HCT116 (cell line): Measurements from ENCODE around the gene DBX1. TPM values are rescaled to one million over a fixed set of nuclear protein-coding genes. Genes with fewer than 3 reads are reported as not detected.

Source experiments
- ATAC-seq: fragments of 200-7000 bp; cut with Tn5 transposase; 2 replicates; pipeline ENCODE4 v1.9.1; 2020; ENCODE audit warnings: mild to moderate bottlenecking, moderate library complexity
- BruUV-seq: library from RNA; stranded (reverse); fragments of 400-500 nt; replicated peaks from 2 replicates; lab custom pipeline; 2021; lab: Mats Ljungman, UMichigan
- CTCF ChIA-PET: fragments of 300-600 bp; sonication (Branson Sonifier 250); formaldehyde crosslinking; loops from one replicate; lab custom pipeline; 2021; ENCODE audit warnings: antibody characterized with exemption; lab: Charles Lee
- POLR2A ChIA-PET: fragments of 300-600, 350-600 bp; sonication (Branson Sonifier 250); formaldehyde crosslinking; loops from one replicate; lab custom pipeline; 2021; ENCODE audit warnings: antibody characterized with exemption; lab: Charles Lee
- RAD21 ChIA-PET, 2 experiments: fragments of 300-600 bp; sonication (Branson Sonifier 250); formaldehyde crosslinking; loops; one replicate each; lab custom pipeline; 2023; ENCODE audit warnings: low total read pairs in 2 of 2; ENCODE audit not compliant: uncharacterized antibody in 2 of 2, unreplicated experiment in 2 of 2, low non-redundant PET in 1 of 2; lab: Charles Lee
- DNase-seq: peaks from one replicate; pipeline ENCODE4 v3.0.0-alpha.2; 2010; ENCODE audit warnings: low read depth, low spot score
- H2AFZ ChIP-seq: fragments of 200-600 bp; shearing (Covaris generic), sonication (generic); 2 replicates; pipeline ENCODE4 v1.6.1; 2017; ENCODE audit warnings: low read depth, mixed run types, mixed read lengths, antibody characterized with exemption, low read length; ENCODE audit not compliant: poor library complexity, severe bottlenecking
- H3K27ac ChIP-seq: 2 replicates; pipeline ENCODE4 v1.5.1; 2012; ENCODE audit warnings: low read depth, low read length
- H3K27me3 ChIP-seq: fragments of 200-600 bp; sonication (generic); 2 replicates; pipeline ENCODE4 v1.6.1; 2016; ENCODE audit warnings: mixed run types, low read length, mixed read lengths; ENCODE audit not compliant: insufficient read depth
- H3K36me3 ChIP-seq, 2 experiments: fragments of 200-500 bp in 1 of 2; fragments of 200-600 bp in 1 of 2; sonication (Bioruptor generic) in 1 of 2; sonication (generic) in 1 of 2; 2 replicates each; pipeline versions ENCODE4 v1.5.1 to v1.6.1; 2014 to 2016; ENCODE audit warnings: low read length in 2 of 2, inconsistent platforms in 1 of 2, mixed read lengths in 1 of 2, mixed run types in 1 of 2; ENCODE audit not compliant: insufficient read depth in 2 of 2, control insufficient read depth in 1 of 2
- H3K4me1 ChIP-seq, 2 experiments: fragments of 200-600 bp in 1 of 2; sonication (generic) in 1 of 2; 2 replicates each; pipeline versions ENCODE4 v1.5.1 to v1.6.1; 2012 to 2017; ENCODE audit warnings: low read length in 2 of 2, inconsistent platforms in 1 of 2, mild to moderate bottlenecking in 1 of 2, mixed read lengths in 1 of 2, mixed run types in 1 of 2, moderate library complexity in 1 of 2; ENCODE audit not compliant: insufficient read depth in 2 of 2, control insufficient read depth in 1 of 2
- H3K4me2 ChIP-seq: fragments of 200-600 bp; sonication (generic); 2 replicates; pipeline ENCODE4 v1.6.1; 2017; ENCODE audit warnings: mixed run types, low read length, mixed read lengths
- H3K4me3 ChIP-seq, 2 experiments: fragments of 200-600 bp in 1 of 2; sonication (generic) in 1 of 2; replicated peaks in 1 of 2; 2 replicates each; pipeline ENCODE4 v1.5.1; 2011 to 2016; ENCODE audit warnings: low read length in 2 of 2, control low read depth in 1 of 2, low read depth in 1 of 2, mild to moderate bottlenecking in 1 of 2, mixed read lengths in 1 of 2, mixed run types in 1 of 2
- H3K79me2 ChIP-seq: fragments of 200-600 bp; sonication (generic); 2 replicates; pipeline ENCODE4 v1.6.1; 2017; ENCODE audit warnings: mild to moderate bottlenecking, mixed run types, low read length, moderate library complexity, mixed read lengths; ENCODE audit not compliant: insufficient read depth
- H3K9ac ChIP-seq: fragments of 200-600 bp; sonication (generic); 2 replicates; pipeline ENCODE4 v1.6.1; 2016; ENCODE audit warnings: low read length, mixed read lengths
- H3K9me2 ChIP-seq: fragments of 200-600 bp; sonication (generic), shearing (Covaris generic); 2 replicates; pipeline ENCODE4 v1.6.1; 2017; ENCODE audit warnings: mixed run types, mild to moderate bottlenecking, moderate library complexity; ENCODE audit not compliant: insufficient read depth
- H3K9me3 ChIP-seq, 2 experiments: fragments of 200-500 bp in 1 of 2; fragments of 200-600 bp in 1 of 2; sonication (Bioruptor generic) in 1 of 2; sonication (generic) in 1 of 2; 2 replicates each; pipeline ENCODE4 v1.6.1; 2014 to 2017; ENCODE audit warnings: low read length in 2 of 2, mixed read lengths in 2 of 2, inconsistent platforms in 1 of 2, low read depth in 1 of 2, mild to moderate bottlenecking in 1 of 2, mixed run types in 1 of 2, moderate library complexity in 1 of 2; ENCODE audit not compliant: control insufficient read depth in 1 of 2, insufficient read depth in 1 of 2
- H4K20me1 ChIP-seq: fragments of 200-600 bp; sonication (generic), shearing (Covaris generic); 2 replicates; pipeline ENCODE4 v1.6.1; 2017; ENCODE audit warnings: mixed run types, mild to moderate bottlenecking, moderate library complexity; ENCODE audit not compliant: insufficient read depth
- CBX3 ChIP-seq: IDR thresholded peaks from 2 replicates; pipeline ENCODE4 v1.6.1; 2012; ENCODE audit warnings: low read depth
- EGR1 ChIP-seq: IDR thresholded peaks from 2 replicates; pipeline ENCODE4 v1.6.1; 2012; ENCODE audit warnings: low read depth
- EZH2 ChIP-seq: fragments of 200-600 bp; sonication (generic); IDR thresholded peaks from 2 replicates; pipeline ENCODE4 v1.6.1; 2017; ENCODE audit warnings: antibody characterized with exemption, mixed run types
- EZH2phosphoT487 ChIP-seq: fragments of 200-600 bp; IDR thresholded peaks from 2 replicates; pipeline ENCODE4 v1.6.1; 2018; ENCODE audit warnings: antibody characterized with exemption, borderline replicate concordance
- POLR2A ChIP-seq: IDR thresholded peaks from 2 replicates; pipeline ENCODE4 v1.7.0; 2011; ENCODE audit warnings: borderline replicate concordance; ENCODE audit not compliant: insufficient read depth, insufficient read length; ENCODE audit errors: extremely low read depth
- POLR2AphosphoS5 ChIP-seq: IDR thresholded peaks from 2 replicates; pipeline ENCODE4 v1.6.1; 2011; ENCODE audit warnings: mild to moderate bottlenecking, low read depth, low read length, moderate library complexity
- SIN3A ChIP-seq: IDR thresholded peaks from 2 replicates; pipeline ENCODE4 v1.6.1; 2012; ENCODE audit warnings: low read depth
- SP1 ChIP-seq: IDR thresholded peaks from 2 replicates; pipeline ENCODE4 v1.6.1; 2012; ENCODE audit warnings: low read depth
- TCF7L2 ChIP-seq: IDR thresholded peaks from 2 replicates; pipeline ENCODE4 v1.7.0; 2011; ENCODE audit warnings: borderline replicate concordance, inconsistent platforms; ENCODE audit not compliant: insufficient read depth, insufficient read length; ENCODE audit errors: extremely low read depth
- ZNF274 ChIP-seq: fragments of 200-500 bp; sonication (Bioruptor generic); IDR thresholded peaks from 2 replicates; pipeline ENCODE4 v1.6.1; 2014; ENCODE audit warnings: mild to moderate bottlenecking, low read depth, low read length, inconsistent platforms
- intact Hi-C: fragments of 100-400 bp; cut with micrococcal nuclease; formaldehyde crosslinking; loops from 2 replicates; pipeline ENCODE4 v1.10.0; 2022
- total RNA-seq: library from RNA; stranded (reverse); gene quantifications from one replicate; pipeline ENCODE4 v1.2.1, GENCODE V29; 2021; ENCODE audit not compliant: unreplicated experiment
- TF ChIP-seq, protein P1 (sequence below): IDR thresholded peaks from 2 replicates; pipeline ENCODE4 v1.6.1; 2012
- TF ChIP-seq, protein P2 (sequence below): IDR thresholded peaks from 2 replicates; pipeline ENCODE4 v1.6.1; 2012; ENCODE audit warnings: low read depth

DBX1 gene
- total RNA-seq, 1 experiment from 2014 or later, result not detected

DNA sequence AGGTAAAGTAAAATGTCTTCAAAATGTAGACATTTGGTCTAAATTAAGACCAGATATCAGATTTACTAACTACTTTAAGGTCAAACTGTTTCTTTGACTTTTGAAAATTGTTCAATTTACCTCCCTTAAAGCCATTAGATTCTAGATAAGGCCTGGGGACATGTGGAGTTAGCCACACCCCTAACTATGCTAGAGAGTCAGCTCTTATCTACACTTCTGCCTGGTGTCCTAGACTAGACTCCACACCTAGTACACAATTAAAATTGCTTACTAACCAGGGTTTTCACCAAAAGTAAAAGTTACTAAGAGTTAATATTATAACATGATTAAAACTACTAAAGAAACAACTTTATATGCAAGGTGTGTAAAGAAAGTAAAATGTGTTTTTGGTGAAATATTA is 43.6 kb upstream of the DBX1 start:
- Histone ChIP-seq H3K4me3 (no peak overlapping the region), H4K20me1 (no peaks in the 10 kb centered on the region), H3K4me1 (no peaks in the 10 kb centered on the region), H2AFZ (no peak overlapping the region), H3K27ac (no peak overlapping the region), H3K9ac (no peak overlapping the region), H3K9me3 (no peaks in the 10 kb centered on the region), H3K36me3 (no peaks in the 10 kb centered on the region), H3K4me2 (no peak overlapping the region), H3K9me2 (no peaks in the 10 kb centered on the region), H3K27me3 (peaks cover 16% of the 10 kb centered on the region), H3K79me2 (no peaks in the 10 kb centered on the region)
- DNase-seq (no peak), ATAC-seq (no peak)
- ChIA-PET CTCF (interaction anchor here (1.2 kb wide), 1 partner anchor 71 kb away, joined by 3 read pairs; no protein-coding TSS in a partner anchor), POLR2A (no interaction called here), RAD21 (no interaction called here)
- intact Hi-C loops, result no loop called here
- no TSS peak for BruUV-seq
- no peak for TF ChIP-seq EZH2phosphoT487
- no peak for TF ChIP-seq ZNF274
- TF ChIP-seq, protein P1, sequence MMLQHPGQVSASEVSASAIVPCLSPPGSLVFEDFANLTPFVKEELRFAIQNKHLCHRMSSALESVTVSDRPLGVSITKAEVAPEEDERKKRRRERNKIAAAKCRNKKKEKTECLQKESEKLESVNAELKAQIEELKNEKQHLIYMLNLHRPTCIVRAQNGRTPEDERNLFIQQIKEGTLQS, result no peak
- TF ChIP-seq SP1, result no peak
- no peak for TF ChIP-seq POLR2AphosphoS5
- no peak for TF ChIP-seq TCF7L2

DNA sequence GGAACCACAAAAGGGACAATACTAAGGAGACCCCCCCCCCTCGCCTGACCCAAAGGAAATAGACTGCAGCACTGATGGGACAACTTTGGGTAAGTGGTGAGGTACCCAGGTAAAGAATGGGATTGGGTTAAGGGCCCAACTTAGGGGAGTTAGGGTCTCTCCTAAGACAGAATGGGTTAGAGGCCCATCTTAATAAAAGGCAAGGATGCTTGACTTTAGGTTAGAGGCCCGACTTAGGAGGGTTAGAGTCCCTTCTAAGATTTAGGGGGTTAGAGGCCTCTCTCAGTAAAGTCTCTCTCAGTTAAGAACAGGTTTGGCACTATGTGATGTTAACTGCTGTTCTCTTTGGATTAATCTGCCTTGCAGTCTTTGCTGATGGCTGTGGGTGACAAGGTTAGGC is 41.0 kb upstream of the DBX1 start:
- peaks cover 21% of the 10 kb centered on the region for H3K27me3 ChIP-seq

More for the DNA sequence above, 41.0 kb upstream of the DBX1 start:
- Histone ChIP-seq H3K4me1 (no peaks in the 10 kb centered on the region), H3K4me3 (no peak overlapping the region), H3K79me2 (no peaks in the 10 kb centered on the region), H2AFZ (no peak overlapping the region), H3K9me2 (no peaks in the 10 kb centered on the region), H3K4me2 (no peak overlapping the region), H3K27ac (no peak overlapping the region), H4K20me1 (no peaks in the 10 kb centered on the region), H3K9me3 (no peaks in the 10 kb centered on the region), H3K36me3 (no peaks in the 10 kb centered on the region), H3K9ac (no peak overlapping the region)
- RAD21 ChIA-PET, result no interaction called here
- ATAC-seq, result no peak
- intact Hi-C loops, result no loop called here
- CTCF ChIA-PET, result no interaction called here
- BruUV-seq, result no TSS peak
- POLR2A ChIA-PET, result no interaction called here
- DNase-seq, result no peak
- TF ChIP-seq EGR1 (no peak), ZNF274 (no peak), CBX3 (no peak), SIN3A (no peak), EZH2 (no peak), POLR2A (no peak)
- TF ChIP-seq, protein P2, sequence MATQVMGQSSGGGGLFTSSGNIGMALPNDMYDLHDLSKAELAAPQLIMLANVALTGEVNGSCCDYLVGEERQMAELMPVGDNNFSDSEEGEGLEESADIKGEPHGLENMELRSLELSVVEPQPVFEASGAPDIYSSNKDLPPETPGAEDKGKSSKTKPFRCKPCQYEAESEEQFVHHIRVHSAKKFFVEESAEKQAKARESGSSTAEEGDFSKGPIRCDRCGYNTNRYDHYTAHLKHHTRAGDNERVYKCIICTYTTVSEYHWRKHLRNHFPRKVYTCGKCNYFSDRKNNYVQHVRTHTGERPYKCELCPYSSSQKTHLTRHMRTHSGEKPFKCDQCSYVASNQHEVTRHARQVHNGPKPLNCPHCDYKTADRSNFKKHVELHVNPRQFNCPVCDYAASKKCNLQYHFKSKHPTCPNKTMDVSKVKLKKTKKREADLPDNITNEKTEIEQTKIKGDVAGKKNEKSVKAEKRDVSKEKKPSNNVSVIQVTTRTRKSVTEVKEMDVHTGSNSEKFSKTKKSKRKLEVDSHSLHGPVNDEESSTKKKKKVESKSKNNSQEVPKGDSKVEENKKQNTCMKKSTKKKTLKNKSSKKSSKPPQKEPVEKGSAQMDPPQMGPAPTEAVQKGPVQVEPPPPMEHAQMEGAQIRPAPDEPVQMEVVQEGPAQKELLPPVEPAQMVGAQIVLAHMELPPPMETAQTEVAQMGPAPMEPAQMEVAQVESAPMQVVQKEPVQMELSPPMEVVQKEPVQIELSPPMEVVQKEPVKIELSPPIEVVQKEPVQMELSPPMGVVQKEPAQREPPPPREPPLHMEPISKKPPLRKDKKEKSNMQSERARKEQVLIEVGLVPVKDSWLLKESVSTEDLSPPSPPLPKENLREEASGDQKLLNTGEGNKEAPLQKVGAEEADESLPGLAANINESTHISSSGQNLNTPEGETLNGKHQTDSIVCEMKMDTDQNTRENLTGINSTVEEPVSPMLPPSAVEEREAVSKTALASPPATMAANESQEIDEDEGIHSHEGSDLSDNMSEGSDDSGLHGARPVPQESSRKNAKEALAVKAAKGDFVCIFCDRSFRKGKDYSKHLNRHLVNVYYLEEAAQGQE, result no peak
